ENCODE results near the gene MACROD2.

The MACROD2 gene

GRCh38 chr20:15362849-15363248 is 1367.5 kb downstream of the MACROD2 start:
- Histone ChIP-seq H3K9me3 (ENCODE audit: insufficient read depth, low read length) (no peaks in the 10 kb centered on the region), H3K4me2 (ENCODE audit: low read depth, low read length, poor library complexity, severe bottlenecking) (no peak overlapping the region), H3K36me3 (ENCODE audit: low read length) (no peaks in the 10 kb centered on the region), H3K79me2 (ENCODE audit: insufficient read depth, low read length) (no peaks in the 10 kb centered on the region), H2AFZ (ENCODE audit: low read depth, low read length, severe bottlenecking) (no peak overlapping the region), H3K27ac (ENCODE audit: low read depth, low read length) (no peak overlapping the region), H3F3A (ENCODE audit: insufficient read depth) (no peaks in the 10 kb centered on the region), H3K9ac (ENCODE audit: low read length) (no peak overlapping the region), H3K27me3 (ENCODE audit: low read length) (no peaks in the 10 kb centered on the region), H3K9me2 (replicated peaks; ENCODE audit: insufficient read depth, low read length) (no peaks in the 10 kb centered on the region), H3K4me3 (ENCODE audit: insufficient read depth, low read length, poor library complexity, severe bottlenecking) (no peak overlapping the region), H4K20me1 (ENCODE audit: low read depth, low read length) (no peaks in the 10 kb centered on the region)
- TF ChIP-seq EZH2phosphoT487 (conservative IDR thresholded peaks at IDR 0.05; ENCODE audit: low read length) (no peak), CTCF (IDR thresholded peaks at IDR 0.05; ENCODE audit: insufficient read depth, low read length, poor library complexity, severe bottlenecking) (no peak)

GRCh38 chr20:15364781-15365180 is 1369.5 kb downstream of the MACROD2 start:
- Histone ChIP-seq H3K27ac (ENCODE audit: low read depth, low read length) (no peak overlapping the region), H3K4me2 (ENCODE audit: low read depth, low read length, poor library complexity, severe bottlenecking) (no peak overlapping the region), H3K27me3 (ENCODE audit: low read length) (no peaks in the 10 kb centered on the region), H4K20me1 (ENCODE audit: low read depth, low read length) (no peaks in the 10 kb centered on the region), H3K4me3 (ENCODE audit: insufficient read depth, low read length, poor library complexity, severe bottlenecking) (no peak overlapping the region), H3K9me3 (ENCODE audit: insufficient read depth, low read length) (no peaks in the 10 kb centered on the region), H3K79me2 (ENCODE audit: insufficient read depth, low read length) (no peaks in the 10 kb centered on the region), H3K9me2 (replicated peaks; ENCODE audit: insufficient read depth, low read length) (no peaks in the 10 kb centered on the region), H3K36me3 (ENCODE audit: low read length) (no peaks in the 10 kb centered on the region), H3K9ac (ENCODE audit: low read length) (no peak overlapping the region), H2AFZ (ENCODE audit: low read depth, low read length, severe bottlenecking) (no peak overlapping the region), H3F3A (ENCODE audit: insufficient read depth) (no peaks in the 10 kb centered on the region)
- TF ChIP-seq EZH2phosphoT487 (conservative IDR thresholded peaks at IDR 0.05; ENCODE audit: low read length) (no peak), CTCF (IDR thresholded peaks at IDR 0.05; ENCODE audit: insufficient read depth, low read length, poor library complexity, severe bottlenecking) (no peak)

GRCh38 chr20:15370370-15370769 is 1375.1 kb downstream of the MACROD2 start:
- H2AFZ ChIP-seq (ENCODE audit: low read depth, low read length, severe bottlenecking), result no peak overlapping the region
- no peaks in the 10 kb centered on the region for H3F3A ChIP-seq (ENCODE audit: insufficient read depth)
- no peak overlapping the region for H3K9ac ChIP-seq (ENCODE audit: low read length)
- H3K9me2 ChIP-seq (replicated peaks; ENCODE audit: insufficient read depth, low read length), result no peaks in the 10 kb centered on the region
- H3K4me3 ChIP-seq (ENCODE audit: insufficient read depth, low read length, poor library complexity, severe bottlenecking), result no peak overlapping the region
- no peaks in the 10 kb centered on the region for H3K79me2 ChIP-seq (ENCODE audit: insufficient read depth, low read length)
- H3K27ac ChIP-seq (ENCODE audit: low read depth, low read length), result no peak overlapping the region
- H3K4me2 ChIP-seq (ENCODE audit: low read depth, low read length, poor library complexity, severe bottlenecking), result no peak overlapping the region
- TF ChIP-seq CTCF (IDR thresholded peaks at IDR 0.05; ENCODE audit: insufficient read depth, low read length, poor library complexity, severe bottlenecking) (no peak), EZH2phosphoT487 (conservative IDR thresholded peaks at IDR 0.05; ENCODE audit: low read length) (no peak)
- H3K36me3 ChIP-seq (ENCODE audit: low read length), result no peaks in the 10 kb centered on the region
- H3K27me3 ChIP-seq (ENCODE audit: low read length), result no peaks in the 10 kb centered on the region
- H4K20me1 ChIP-seq (ENCODE audit: low read depth, low read length), result no peaks in the 10 kb centered on the region
- no peaks in the 10 kb centered on the region for H3K9me3 ChIP-seq (ENCODE audit: insufficient read depth, low read length)
